HEK293 (cell line): ENCODE results near the gene DPM2.

Source experiments
- CTCF ChIP-seq: fragments of 450-650 bp; formaldehyde crosslinking; IDR thresholded peaks from 2 replicates; pipeline ENCODE4 v1.5.1; 2016; ENCODE audit warnings: missing biosample characterization, missing genetic modification characterization
- PRDM10 ChIP-seq: fragments of 450-650 bp; formaldehyde crosslinking; IDR thresholded peaks from 2 replicates; pipeline ENCODE4 v1.5.1; 2016; ENCODE audit warnings: missing biosample characterization, missing genetic modification characterization
- ZNF121 ChIP-seq: fragments of 450-650 bp; formaldehyde crosslinking; IDR thresholded peaks from 2 replicates; pipeline ENCODE4 v1.5.1; 2016; ENCODE audit warnings: missing biosample characterization, missing genetic modification characterization
- ZNF223 ChIP-seq: fragments of 450-650 bp; formaldehyde crosslinking; IDR thresholded peaks from 2 replicates; pipeline ENCODE4 v1.5.1; 2016; ENCODE audit warnings: missing biosample characterization, missing genetic modification characterization
- ZNF26 ChIP-seq: fragments of 450-650 bp; formaldehyde crosslinking; IDR thresholded peaks from 2 replicates; pipeline ENCODE4 v1.5.1; 2016; ENCODE audit warnings: missing biosample characterization, missing genetic modification characterization
- TF ChIP-seq, protein P1 (sequence below): fragments of 450-650 bp; formaldehyde crosslinking; IDR thresholded peaks from 2 replicates; pipeline ENCODE4 v1.5.1; 2016; ENCODE audit warnings: missing biosample characterization, missing genetic modification characterization

DNA sequence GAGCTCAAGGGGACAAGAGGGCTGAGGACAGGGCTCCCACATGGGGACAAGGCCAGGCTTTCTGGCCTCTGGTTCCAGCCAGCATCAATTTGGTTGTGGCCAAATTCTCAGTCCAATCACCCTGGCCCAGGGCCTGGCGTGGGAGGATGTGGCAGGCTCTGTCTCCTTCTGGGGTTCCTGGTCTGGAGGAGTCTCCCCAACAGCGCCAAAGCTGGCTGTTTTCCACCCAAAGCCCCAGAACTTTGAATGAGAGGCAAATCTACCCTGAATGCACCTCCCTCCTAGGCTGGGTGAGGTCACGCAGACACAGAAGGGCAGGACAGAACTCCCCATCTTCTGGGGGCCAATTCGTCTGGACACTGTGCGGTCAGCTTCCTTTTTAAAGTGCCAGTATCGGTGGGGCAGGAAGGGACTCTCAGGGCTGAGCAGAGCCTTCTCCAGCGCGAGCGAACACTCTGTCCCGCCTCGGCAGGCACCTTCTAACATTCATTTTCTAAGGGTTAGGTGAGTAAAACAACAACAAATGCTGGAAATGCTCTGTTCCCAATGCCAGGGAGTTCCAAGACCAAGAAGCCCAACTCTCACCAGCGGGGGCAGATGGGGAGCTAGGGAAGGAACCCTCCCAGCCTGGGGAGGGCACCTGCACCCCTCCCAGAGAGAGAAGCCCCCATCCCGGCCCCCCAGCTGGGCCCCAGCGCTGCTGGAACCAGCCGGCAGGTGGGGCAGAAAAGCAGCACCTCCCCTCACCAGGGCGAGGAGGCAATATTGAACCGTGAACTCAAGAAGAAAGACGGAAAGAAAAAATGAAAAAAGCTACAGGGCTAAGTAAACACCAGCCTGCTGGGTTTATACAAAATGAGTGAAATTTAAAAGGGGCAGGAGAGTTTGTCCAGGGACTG lies 3.7 kb upstream of the DPM2 start:
- TF ChIP-seq PRDM10: no peak
- TF ChIP-seq ZNF223 (tag by site-specific recombination): no peak
- TF ChIP-seq CTCF (tag by site-specific recombination): no peak
- TF ChIP-seq ZNF121 (tag by site-specific recombination): no peak
- TF ChIP-seq ZNF26 (tag by site-specific recombination): no peak
- TF ChIP-seq, protein P1, sequence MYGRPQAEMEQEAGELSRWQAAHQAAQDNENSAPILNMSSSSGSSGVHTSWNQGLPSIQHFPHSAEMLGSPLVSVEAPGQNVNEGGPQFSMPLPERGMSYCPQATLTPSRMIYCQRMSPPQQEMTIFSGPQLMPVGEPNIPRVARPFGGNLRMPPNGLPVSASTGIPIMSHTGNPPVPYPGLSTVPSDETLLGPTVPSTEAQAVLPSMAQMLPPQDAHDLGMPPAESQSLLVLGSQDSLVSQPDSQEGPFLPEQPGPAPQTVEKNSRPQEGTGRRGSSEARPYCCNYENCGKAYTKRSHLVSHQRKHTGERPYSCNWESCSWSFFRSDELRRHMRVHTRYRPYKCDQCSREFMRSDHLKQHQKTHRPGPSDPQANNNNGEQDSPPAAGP (tag by site-specific recombination): no peak
